ENCODE data around the gene KAZN.

The KAZN gene

GRCh38 chr1:14748151-14748550 lies 149.7 kb downstream of the KAZN start:
- Histone ChIP-seq H3F3A (ENCODE audit: control insufficient read depth, insufficient read depth) (no peaks in the 10 kb centered on the region), H3K9me3 (ENCODE audit: control insufficient read depth, insufficient read depth, low read length) (no peaks in the 10 kb centered on the region), H3K36me3 (ENCODE audit: control insufficient read depth, low read length) (no peaks in the 10 kb centered on the region), H3K27me3 (ENCODE audit: control insufficient read depth, low read length) (0 out of 2 replicates have a peak, but pooled peaks cover 3% of the 10 kb centered on the region), H3K4me2 (ENCODE audit: low read length) (no peak overlapping the region), H3K79me2 (ENCODE audit: control insufficient read depth, low read length) (no peaks in the 10 kb centered on the region), H3K4me3 (ENCODE audit: low read length) (no peak overlapping the region), H4K20me1 (ENCODE audit: control insufficient read depth, insufficient read depth, low read depth, low read length) (no peaks in the 10 kb centered on the region), H3K9me2 (replicated peaks; ENCODE audit: control insufficient read depth, low read length) (no peaks in the 10 kb centered on the region), H3K4me1 (ENCODE audit: control insufficient read depth, low read length) (no peaks in the 10 kb centered on the region), H3K27ac (ENCODE audit: low read depth, low read length) (no peak overlapping the region)
- no peak for TF ChIP-seq CTCF (IDR thresholded peaks at IDR 0.05; ENCODE audit: low read depth, low read length, poor library complexity, severe bottlenecking)
- no peak for TF ChIP-seq EZH2phosphoT487 (IDR thresholded peaks at IDR 0.05; ENCODE audit: borderline replicate concordance, low read length)

- TF ChIP-seq CTCF (IDR thresholded peaks at IDR 0.05; ENCODE audit: low read depth, low read length, poor library complexity, severe bottlenecking) (no peak), EZH2phosphoT487 (IDR thresholded peaks at IDR 0.05; ENCODE audit: borderline replicate concordance, low read length) (no peak)
Measured at GRCh38 chr1:14748977-14749376, 150.5 kb downstream of the KAZN start.

GRCh38 chr1:14750490-14750889 lies 152.0 kb downstream of the KAZN start:
- no peak overlapping the region for H3K4me2 ChIP-seq (ENCODE audit: low read length)

More at GRCh38 chr1:14748977-14749376, 150.5 kb downstream of the KAZN start:
- Histone ChIP-seq H4K20me1 (ENCODE audit: control insufficient read depth, insufficient read depth, low read depth, low read length) (no peaks in the 10 kb centered on the region), H3K36me3 (ENCODE audit: control insufficient read depth, low read length) (no peaks in the 10 kb centered on the region), H3K27ac (ENCODE audit: low read depth, low read length) (no peak overlapping the region), H3K4me2 (ENCODE audit: low read length) (no peak overlapping the region), H3K79me2 (ENCODE audit: control insufficient read depth, low read length) (no peaks in the 10 kb centered on the region), H3K9me3 (ENCODE audit: control insufficient read depth, insufficient read depth, low read length) (no peaks in the 10 kb centered on the region), H3K27me3 (ENCODE audit: control insufficient read depth, low read length) (0 out of 2 replicates have a peak, but pooled peaks cover 3% of the 10 kb centered on the region), H3K4me3 (ENCODE audit: low read length) (no peak overlapping the region), H3F3A (ENCODE audit: control insufficient read depth, insufficient read depth) (no peaks in the 10 kb centered on the region), H3K9me2 (replicated peaks; ENCODE audit: control insufficient read depth, low read length) (no peaks in the 10 kb centered on the region), H3K4me1 (ENCODE audit: control insufficient read depth, low read length) (no peaks in the 10 kb centered on the region)

More at GRCh38 chr1:14750490-14750889, 152.0 kb downstream of the KAZN start:
- Histone ChIP-seq H3K4me1 (ENCODE audit: control insufficient read depth, low read length) (peaks cover 8% of the 10 kb centered on the region), H3K36me3 (ENCODE audit: control insufficient read depth, low read length) (no peaks in the 10 kb centered on the region), H3K4me3 (ENCODE audit: low read length) (no peak overlapping the region), H3K9me3 (ENCODE audit: control insufficient read depth, insufficient read depth, low read length) (no peaks in the 10 kb centered on the region), H3K79me2 (ENCODE audit: control insufficient read depth, low read length) (no peaks in the 10 kb centered on the region), H3K27ac (ENCODE audit: low read depth, low read length) (no peak overlapping the region), H4K20me1 (ENCODE audit: control insufficient read depth, insufficient read depth, low read depth, low read length) (no peaks in the 10 kb centered on the region), H3K9me2 (replicated peaks; ENCODE audit: control insufficient read depth, low read length) (no peaks in the 10 kb centered on the region), H3F3A (ENCODE audit: control insufficient read depth, insufficient read depth) (no peaks in the 10 kb centered on the region), H3K27me3 (ENCODE audit: control insufficient read depth, low read length) (0 out of 2 replicates have a peak, but pooled peaks cover 3% of the 10 kb centered on the region)
- TF ChIP-seq CTCF (IDR thresholded peaks at IDR 0.05; ENCODE audit: low read depth, low read length, poor library complexity, severe bottlenecking) (no peak), EZH2phosphoT487 (IDR thresholded peaks at IDR 0.05; ENCODE audit: borderline replicate concordance, low read length) (no peak)
